Fibroblast of the aortic adventitia (primary cell): ENCODE data around the gene MX1. TPM values are rescaled to one million over a fixed set of nuclear protein-coding genes. Genes with fewer than 3 reads are reported as not detected.
"Not testable (repeated sequence)": the region's sequence is repeated elsewhere in the genome, so short reads cannot be mapped to it uniquely, and the experiment has no call there.

Source experiments
- DNase-seq: peaks from one replicate; pipeline ENCODE4 v3.0.0-alpha.2; 2010; ENCODE audit warnings: low read depth
- H3K4me3 ChIP-seq: 2 replicates; pipeline ENCODE4 v1.5.1; 2011; ENCODE audit warnings: low read depth, mild to moderate bottlenecking, control low read depth, low read length, moderate library complexity
- CTCF ChIP-seq: IDR thresholded peaks from 2 replicates; pipeline ENCODE4 v1.5.1; 2011; ENCODE audit warnings: mild to moderate bottlenecking, low read length, control low read depth, inconsistent platforms; ENCODE audit not compliant: insufficient read depth
- total RNA-seq: library from RNA; depleted of rRNA; stranded (reverse); fragments of >200 nt; gene quantifications from 2 replicates; pipeline ENCODE4 v1.2.3, GENCODE V29; 2012; ENCODE audit warnings: low replicate concordance

The MX1 gene
- total RNA-seq, 1 donor: 3.2 TPM

- no peak for DNase-seq
- no peak for TF ChIP-seq CTCF
- H3K4me3 ChIP-seq: no peak overlapping the region
These were observed 6.9 kb upstream of the MX1 start for GRCh38 chr21:41418956-41419680.

GRCh38 chr21:41419921-41420862 is 5.8 kb upstream of the MX1 start:
- H3K4me3 ChIP-seq: peak overlapping the region; percentile 78
- peak; percentile 87 for DNase-seq
- TF ChIP-seq CTCF: no peak

- not testable (repeated sequence) for H3K4me3 ChIP-seq, DNase-seq
These were observed 5.0 kb upstream of the MX1 start for GRCh38 chr21:41420998-41421397.

GRCh38 chr21:41422546-41423304 is 3.3 kb upstream of the MX1 start:
- H3K4me3 ChIP-seq: no peak overlapping the region
- no peak for DNase-seq
- TF ChIP-seq CTCF: no peak

GRCh38 chr21:41423305-41423636 is 2.8 kb upstream of the MX1 start:
- not testable (repeated sequence) for H3K4me3 ChIP-seq, DNase-seq

GRCh38 chr21:41425588-41425953 is 468 bp upstream of the MX1 start:
- TF ChIP-seq CTCF: no peak
- no peak for DNase-seq
- peak overlapping the region; percentile 69 for H3K4me3 ChIP-seq

- TF ChIP-seq CTCF: no peak
- peak overlapping the region; percentile 69 for H3K4me3 ChIP-seq
- no peak for DNase-seq
These were observed 801 bp downstream of the MX1 start for GRCh38 chr21:41426676-41427404.
